NT2/D1 (cell line): ENCODE data around the gene TFPT.

Experiments used
- SUZ12 ChIP-seq: IDR thresholded peaks from 2 replicates; pipeline ENCODE4 v1.6.1; 2011; ENCODE audit not compliant: insufficient read length, insufficient read depth; ENCODE audit errors: extremely low read depth
- YY1 ChIP-seq: IDR thresholded peaks from 2 replicates; pipeline ENCODE4 v1.6.1; 2011; ENCODE audit not compliant: insufficient read length, insufficient read depth

GRCh38 chr19:54107876-54108490 lies 7.5 kb downstream of the TFPT start:
- TF ChIP-seq YY1 (no peak), SUZ12 (no peak)
